Neuronal stem cell (in vitro differentiated cells): ENCODE data around the gene CMTR1.

Source experiments
- DNase-seq: peaks from one replicate; pipeline ENCODE4 v3.0.0-alpha.2; 2013; ENCODE audit warnings: low spot score
- H2AFZ ChIP-seq: one replicate; pipeline ENCODE4 v1.6.1; 2013; ENCODE audit warnings: mild to moderate bottlenecking, low read length, inconsistent platforms
- H2AK5ac ChIP-seq: 2 replicates; pipeline ENCODE4 v1.6.1; 2013; ENCODE audit warnings: low read depth, mild to moderate bottlenecking, inconsistent platforms, low read length, moderate library complexity, mixed read lengths
- H2BK120ac ChIP-seq: 2 replicates; pipeline ENCODE4 v1.6.1; 2013; ENCODE audit warnings: low read depth, mild to moderate bottlenecking, inconsistent platforms, low read length, moderate library complexity, mixed read lengths
- H2BK12ac ChIP-seq: one replicate; pipeline ENCODE4 v1.6.1; 2013; ENCODE audit warnings: low read length, inconsistent platforms
- H2BK15ac ChIP-seq: 2 replicates; pipeline ENCODE4 v1.6.1; 2013; ENCODE audit warnings: mild to moderate bottlenecking, low read length, inconsistent platforms, mixed read lengths
- H2BK5ac ChIP-seq: one replicate; pipeline ENCODE4 v1.6.1; 2013; ENCODE audit warnings: inconsistent platforms, mild to moderate bottlenecking, low read length, moderate library complexity
- H3K14ac ChIP-seq: one replicate; pipeline ENCODE4 v1.6.1; 2013; ENCODE audit warnings: low read length, inconsistent platforms
- H3K18ac ChIP-seq: 2 replicates; pipeline ENCODE4 v1.6.1; 2013; ENCODE audit warnings: low read length, inconsistent platforms
- H3K23ac ChIP-seq: 2 replicates; pipeline ENCODE4 v1.6.1; 2013; ENCODE audit warnings: low read depth, mild to moderate bottlenecking, mixed read lengths, low read length, inconsistent platforms; ENCODE audit not compliant: poor library complexity
- H3K27ac ChIP-seq: replicated peaks from 3 replicates; pipeline ENCODE4 v1.5.1; 2013; ENCODE audit warnings: low read length, inconsistent platforms
- H3K27me3 ChIP-seq, 3 experiments: 2 replicates each; pipeline ENCODE4 v1.6.1; 2013; ENCODE audit warnings: low read length in 3 of 3, mild to moderate bottlenecking in 2 of 3, inconsistent platforms in 1 of 3, low read depth in 1 of 3, mixed read lengths in 1 of 3, moderate library complexity in 1 of 3; ENCODE audit not compliant: control insufficient read depth in 3 of 3, insufficient read depth in 3 of 3
- H3K36me3 ChIP-seq, 2 donors: replicated peaks in 1 of 2; 2 replicates each; pipeline ENCODE4 v1.6.1; 2013; ENCODE audit warnings: low read length in 2 of 2; ENCODE audit not compliant: control insufficient read depth in 2 of 2, insufficient read depth in 2 of 2
- H3K4ac ChIP-seq: 2 replicates; pipeline ENCODE4 v1.6.1; 2013; ENCODE audit warnings: inconsistent platforms, mild to moderate bottlenecking, low read length, moderate library complexity
- H3K4me1 ChIP-seq, 2 donors: 1 replicate in 1 of 2; 2 replicates in 1 of 2; pipeline ENCODE4 v1.6.1; 2013; ENCODE audit warnings: low read length in 2 of 2, low read depth in 1 of 2; ENCODE audit not compliant: control insufficient read depth in 2 of 2, insufficient read depth in 1 of 2
- H3K4me2 ChIP-seq: one replicate; pipeline ENCODE4 v1.6.1; 2013; ENCODE audit warnings: mild to moderate bottlenecking, low read length, inconsistent platforms; ENCODE audit not compliant: insufficient read depth, poor library complexity, severe bottlenecking
- H3K4me3 ChIP-seq, 2 donors: 2 replicates each; pipeline ENCODE4 v1.5.1; 2013; ENCODE audit warnings: low read length in 2 of 2, mild to moderate bottlenecking in 2 of 2, inconsistent platforms in 1 of 2, moderate library complexity in 1 of 2
- H3K79me1 ChIP-seq: one replicate; pipeline ENCODE4 v1.6.1; 2013; ENCODE audit warnings: low read depth, mild to moderate bottlenecking, inconsistent platforms, low read length, moderate library complexity
- H3K9ac ChIP-seq: one replicate; pipeline ENCODE4 v1.6.1; 2013; ENCODE audit warnings: mild to moderate bottlenecking, low read depth, low read length, inconsistent platforms; ENCODE audit not compliant: poor library complexity
- H3K9me3 ChIP-seq, 2 donors: replicated peaks in 1 of 2; 2 replicates each; pipeline versions ENCODE3 to v1.6.1; 2013; ENCODE audit warnings: low read length in 2 of 2, mild to moderate bottlenecking in 2 of 2, inconsistent platforms in 1 of 2, low read depth in 1 of 2, mixed read lengths in 1 of 2, moderate library complexity in 1 of 2; ENCODE audit not compliant: control insufficient read depth in 2 of 2, insufficient read depth in 1 of 2
- H4K8ac ChIP-seq: one replicate; pipeline ENCODE4 v1.6.1; 2013; ENCODE audit warnings: low read depth, mild to moderate bottlenecking, inconsistent platforms, low read length, moderate library complexity
- H4K91ac ChIP-seq: one replicate; pipeline ENCODE4 v1.6.1; 2013; ENCODE audit warnings: low read length, low read depth, mild to moderate bottlenecking, inconsistent platforms; ENCODE audit not compliant: poor library complexity
- WGBS, 2 donors: extraction: QIAGEN DNeasy Blood & Tissue Kit; methylation state at CpG; one replicate each; pipeline ENCODE4 v1.1.7; 2013; ENCODE audit warnings: missing lambda C conversion rate in 2 of 2, mixed read lengths in 1 of 2; ENCODE audit not compliant: insufficient read length in 2 of 2, insufficient replicate concordance in 1 of 2; ENCODE audit errors: extremely low coverage in 2 of 2; 5-methylcytosine and 5-hydroxymethylcytosine counted together

Gene CMTR1

GRCh38 chr6:37426058-37426944 is 6.7 kb upstream of the CMTR1 start:
- Histone ChIP-seq H4K91ac (no peak overlapping the region), H3K4me3 (no peak overlapping the region), H4K8ac (no peak overlapping the region), H3K4me1 (no peaks in the 10 kb centered on the region), H3K79me1 (no peaks in the 10 kb centered on the region), H2BK5ac (no peak overlapping the region), H3K9me3 (no peaks in the 10 kb centered on the region), H3K36me3 (no peaks in the 10 kb centered on the region), H2BK12ac (no peak overlapping the region), H2AFZ (peak overlapping the region; percentile 58), H2BK15ac (no peak overlapping the region), H2AK5ac (no peak overlapping the region), H3K14ac (no peak overlapping the region), H2BK120ac (no peak overlapping the region), H3K4ac (no peak overlapping the region), H3K4me2 (no peak overlapping the region), H3K9ac (no peak overlapping the region), H3K27ac (no peak overlapping the region), H3K23ac (no peak overlapping the region), H3K18ac (no peak overlapping the region), H3K27me3 (peaks cover 0 to 11% (median 0%) of the 10 kb centered on the region in 3 experiments)
- no CpG with 5 or more reads among the region's 4 CpGs for WGBS, 2 donors
- DNase-seq = no peak

- no peak overlapping the region for H2BK5ac ChIP-seq
Measured at GRCh38 chr6:37426945-37427510, 6.0 kb upstream of the CMTR1 start.

GRCh38 chr6:37429352-37429750 is 3.7 kb upstream of the CMTR1 start:
- no peak overlapping the region for H3K9ac ChIP-seq
- peaks cover 2 to 4% of the 10 kb centered on the region in 2 donors for H3K4me1 ChIP-seq
- H3K27me3 ChIP-seq = peaks cover 0 to 11% (median 0%) of the 10 kb centered on the region in 3 experiments
- H3K4ac ChIP-seq = no peak overlapping the region
- no peak for DNase-seq
- no CpG with 5 or more reads among the region's 2 CpGs for WGBS, 2 donors
- no peaks in the 10 kb centered on the region for H3K79me1 ChIP-seq
- H2BK15ac ChIP-seq = no peak overlapping the region
- no peak overlapping the region for H4K8ac ChIP-seq
- no peak overlapping the region for H2AK5ac ChIP-seq
- no peak overlapping the region for H4K91ac ChIP-seq
- no peaks in the 10 kb centered on the region for H3K36me3 ChIP-seq
- H3K23ac ChIP-seq = no peak overlapping the region
- H3K4me3 ChIP-seq = no peak overlapping the region
- H3K9me3 ChIP-seq = no peaks in the 10 kb centered on the region
- H2BK120ac ChIP-seq = no peak overlapping the region
- no peak overlapping the region for H3K18ac ChIP-seq
- H2AFZ ChIP-seq = no peak overlapping the region
- no peak overlapping the region for H2BK5ac ChIP-seq
- H2BK12ac ChIP-seq = no peak overlapping the region
- H3K4me2 ChIP-seq = no peak overlapping the region
- no peak overlapping the region for H3K27ac ChIP-seq
- no peak overlapping the region for H3K14ac ChIP-seq

More at GRCh38 chr6:37426945-37427510, 6.0 kb upstream of the CMTR1 start:
- H3K4me3 ChIP-seq = no peak overlapping the region
- H3K9ac ChIP-seq = no peak overlapping the region
- no peak overlapping the region for H2BK12ac ChIP-seq
- H3K27ac ChIP-seq = no peak overlapping the region
- H3K9me3 ChIP-seq = no peaks in the 10 kb centered on the region
- WGBS, 2 donors = no CpG with 5 or more reads among the region's 6 CpGs
- no peak overlapping the region for H2BK15ac ChIP-seq
- H4K8ac ChIP-seq = no peak overlapping the region
- H4K91ac ChIP-seq = no peak overlapping the region
- no peak overlapping the region for H3K18ac ChIP-seq
- no peaks in the 10 kb centered on the region for H3K4me1 ChIP-seq
- H2AFZ ChIP-seq = peak overlapping the region; percentile 58
- no peak overlapping the region for H3K14ac ChIP-seq
- H2AK5ac ChIP-seq = no peak overlapping the region
- H3K4ac ChIP-seq = no peak overlapping the region
- peaks cover 0 to 11% (median 0%) of the 10 kb centered on the region in 3 experiments for H3K27me3 ChIP-seq
- no peak overlapping the region for H2BK120ac ChIP-seq
- DNase-seq = no peak
- H3K79me1 ChIP-seq = no peaks in the 10 kb centered on the region
- no peak overlapping the region for H3K23ac ChIP-seq
- no peaks in the 10 kb centered on the region for H3K36me3 ChIP-seq
- H3K4me2 ChIP-seq = no peak overlapping the region

- Histone ChIP-seq H3K4ac (no peak overlapping the region), H4K8ac (no peak overlapping the region), H3K18ac (no peak overlapping the region), H3K9ac (no peak overlapping the region), H3K27me3 (peaks cover 0 to 3% (median 0%) of the 10 kb centered on the region in 3 experiments), H2AK5ac (no peak overlapping the region), H3K4me1 (peaks cover 2 to 4% of the 10 kb centered on the region in 2 donors), H2BK15ac (no peak overlapping the region), H3K79me1 (no peaks in the 10 kb centered on the region), H4K91ac (no peak overlapping the region), H3K14ac (no peak overlapping the region), H3K27ac (no peak overlapping the region), H2BK12ac (no peak overlapping the region), H2BK120ac (no peak overlapping the region), H3K9me3 (no peaks in the 10 kb centered on the region), H3K36me3 (peaks cover 10 to 21% of the 10 kb centered on the region in 2 donors), H3K4me2 (peak overlapping the region; percentile 42), H3K23ac (no peak overlapping the region), H2BK5ac (no peak overlapping the region), H3K4me3 (peak overlapping the region; percentile 90), H2AFZ (peak overlapping the region; percentile 85)
- WGBS, 2 donors = no CpG with 5 or more reads among the region's 7 CpGs
- DNase-seq = no peak
Measured at GRCh38 chr6:37432590-37432915, 468 bp upstream of the CMTR1 start.
